Activated CD8-positive, alpha-beta memory T cell treated with anti-CD3 and anti-CD28 coated beads, Interleukin-2, amount 50 U/mL, for 24 hours (primary cell): Measurements from ENCODE around the gene PLPP4.
"Not testable (repeated sequence)": the region's sequence is repeated elsewhere in the genome, so short reads cannot be mapped to it uniquely, and the experiment has no call there.

ENCODE experiments used
- DNase-seq: peaks from one replicate; pipeline ENCODE4 v3.0.0-alpha.2; 2020; ENCODE audit errors: extremely low read depth

PLPP4 gene

DNA sequence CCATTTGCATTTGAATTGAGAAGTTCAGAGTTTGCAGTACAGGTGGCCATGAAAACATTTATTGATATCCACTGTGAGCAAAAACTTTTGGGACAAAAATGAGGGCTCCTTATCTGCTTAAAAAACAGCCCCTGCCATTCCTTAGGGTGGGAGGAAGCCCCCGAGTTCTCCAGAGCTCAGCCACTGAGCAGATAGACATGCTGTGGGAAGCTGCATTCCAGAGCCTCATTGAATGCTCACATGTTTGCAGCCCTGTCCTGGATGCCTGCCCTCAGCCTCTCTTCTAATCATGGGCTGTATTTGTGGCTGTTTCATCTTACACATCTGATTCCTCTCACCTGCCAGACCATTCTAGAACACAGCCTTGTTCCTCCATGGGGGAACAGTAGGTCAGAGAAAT is 33.3 kb downstream of the PLPP4 start:
- DNase-seq: no peak

GRCh38 chr10:120492346-120492745 is 35.3 kb downstream of the PLPP4 start:
- DNase-seq: no peak

GRCh38 chr10:120493411-120494312 is 36.6 kb downstream of the PLPP4 start:
- no peak for DNase-seq

GRCh38 chr10:120494313-120494710 is 37.3 kb downstream of the PLPP4 start:
- DNase-seq: no peak

DNA sequence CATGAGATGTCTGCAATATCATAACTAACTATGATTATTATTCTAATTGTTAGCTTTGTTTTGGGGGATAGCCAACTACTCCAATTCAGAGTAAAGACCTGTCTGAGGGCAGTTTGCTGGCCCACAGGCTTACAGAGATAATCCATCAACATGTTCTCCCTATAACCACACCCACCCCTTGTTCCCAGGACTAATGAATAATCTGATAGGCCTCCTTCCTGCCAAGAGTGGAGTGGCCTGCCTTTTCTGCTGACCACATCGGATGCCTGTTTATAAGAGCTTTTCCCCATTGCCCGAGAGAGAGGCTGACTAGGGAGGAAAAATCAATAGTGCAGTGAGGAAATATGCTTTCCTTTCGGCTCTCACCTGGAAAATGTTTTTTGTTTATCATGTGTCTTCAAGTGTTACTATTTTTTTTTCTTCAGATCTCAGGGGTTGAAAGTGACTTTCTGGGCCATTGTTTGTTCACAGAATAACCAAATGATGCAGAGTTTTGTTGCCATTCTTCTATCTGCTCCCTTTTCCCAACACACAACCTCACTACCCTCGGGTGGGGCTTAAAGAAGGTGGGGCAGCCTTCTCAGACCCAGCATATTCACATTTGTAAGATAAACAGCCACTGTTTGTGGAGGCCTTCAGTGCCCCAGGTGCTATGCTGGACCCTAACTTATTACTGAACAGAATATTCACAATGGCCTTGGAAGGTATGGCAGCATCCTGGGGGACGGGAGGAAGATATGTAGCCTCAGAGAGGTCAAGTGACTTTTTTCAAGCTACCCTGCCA is 38.4 kb downstream of the PLPP4 start:
- no peak for DNase-seq

DNA sequence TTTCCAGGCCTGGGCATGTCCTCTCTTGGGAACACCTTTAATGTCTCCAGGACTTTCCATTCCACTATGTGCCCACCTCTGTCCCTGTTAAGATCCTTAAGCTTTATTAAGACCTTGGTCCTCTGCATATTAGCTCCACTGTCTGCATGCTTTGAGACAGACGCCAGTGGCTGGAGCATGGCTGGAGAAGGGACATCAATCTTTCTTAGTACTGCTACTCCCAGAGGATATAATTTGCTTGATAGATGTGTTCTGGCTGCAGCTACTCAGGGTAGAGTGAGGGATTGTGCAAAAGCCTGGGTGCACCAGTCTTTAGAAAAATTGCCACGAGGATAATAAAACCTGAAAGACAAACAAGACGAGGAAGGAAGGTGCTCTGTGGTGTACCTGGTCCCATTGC is 42.9 kb downstream of the PLPP4 start:
- no peak for DNase-seq

DNA sequence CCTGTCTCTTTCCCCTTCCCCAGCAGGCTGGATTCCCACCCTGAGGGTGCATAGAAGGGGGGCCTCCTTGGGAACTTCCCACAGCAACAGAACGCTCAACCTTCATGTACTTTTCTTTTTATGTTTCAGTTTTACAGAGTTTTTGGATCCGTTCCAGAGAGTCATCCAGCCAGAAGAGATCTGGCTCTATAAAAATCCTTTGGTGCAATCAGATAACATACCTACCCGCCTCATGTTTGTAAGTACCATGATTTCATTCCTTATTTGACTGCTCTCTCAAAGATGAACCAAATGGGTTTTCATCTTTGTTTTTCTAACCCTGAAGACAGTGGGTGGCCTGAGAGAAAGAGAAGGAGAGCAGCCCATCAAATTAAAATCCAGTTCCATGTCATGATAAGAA is 46.7 kb downstream of the PLPP4 start:
- no peak for DNase-seq

DNA sequence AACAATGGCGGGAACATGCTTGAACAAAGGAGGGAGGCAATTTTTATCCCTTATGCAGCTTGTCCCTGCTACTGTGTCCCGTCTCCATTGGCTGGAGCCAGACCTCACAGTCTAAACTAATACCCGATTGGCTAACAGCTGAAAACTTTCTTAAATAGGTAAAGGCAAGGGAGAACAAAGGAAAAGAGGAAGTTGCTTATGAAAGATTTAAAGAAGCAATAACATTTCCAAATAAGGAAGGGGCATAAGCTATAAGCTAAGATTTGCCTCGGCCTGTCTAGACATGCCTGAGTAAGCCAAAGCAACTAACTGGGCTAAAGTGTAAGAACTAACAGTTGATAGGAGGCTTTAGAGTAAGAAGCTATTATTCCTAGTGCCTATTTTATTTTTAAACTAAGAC is 47.2 kb downstream of the PLPP4 start:
- DNase-seq: not testable (repeated sequence)

GRCh38 chr10:120505056-120505455 is 48.0 kb downstream of the PLPP4 start:
- no peak for DNase-seq

DNA sequence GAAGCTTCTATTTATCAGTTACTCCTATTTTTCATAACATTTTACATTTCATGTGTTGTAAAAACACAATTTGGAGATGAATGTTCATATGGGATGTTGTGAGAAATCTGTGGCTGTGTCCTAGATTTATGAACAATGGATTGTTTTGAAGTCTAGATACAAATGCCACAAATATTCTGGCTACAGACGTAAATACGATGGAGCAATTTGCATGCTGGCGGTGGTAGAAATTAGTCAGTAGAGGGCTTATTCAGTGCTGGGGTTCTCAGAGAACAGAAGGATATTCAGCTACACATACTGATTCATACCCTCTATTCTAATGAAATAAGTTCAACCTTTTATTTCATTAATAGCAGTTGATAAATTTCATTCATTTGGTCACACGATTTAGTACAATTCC is 48.8 kb downstream of the PLPP4 start:
- no peak for DNase-seq

- no peak for DNase-seq
Observed at GRCh38 chr10:120506674-120507073, 49.6 kb downstream of the PLPP4 start.

DNA sequence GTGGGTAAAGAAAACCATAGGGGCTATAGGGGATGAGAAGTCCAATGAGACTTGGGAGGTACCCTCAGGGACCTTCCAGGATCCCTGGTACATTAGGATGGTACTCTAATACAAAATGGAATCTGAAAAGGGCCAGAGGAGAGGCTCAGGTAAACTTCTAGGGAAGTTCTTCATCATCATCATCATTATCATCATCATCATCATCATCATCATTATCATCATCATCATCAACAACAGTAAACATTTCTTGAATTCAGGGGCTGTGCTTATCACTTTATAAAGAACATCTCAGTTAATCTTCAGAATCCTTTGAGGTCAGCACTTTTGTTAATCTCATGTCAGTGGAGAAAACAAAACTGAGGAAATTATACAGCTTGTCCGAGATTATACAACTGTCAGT is 50.1 kb downstream of the PLPP4 start:
- DNase-seq: no peak

DNA sequence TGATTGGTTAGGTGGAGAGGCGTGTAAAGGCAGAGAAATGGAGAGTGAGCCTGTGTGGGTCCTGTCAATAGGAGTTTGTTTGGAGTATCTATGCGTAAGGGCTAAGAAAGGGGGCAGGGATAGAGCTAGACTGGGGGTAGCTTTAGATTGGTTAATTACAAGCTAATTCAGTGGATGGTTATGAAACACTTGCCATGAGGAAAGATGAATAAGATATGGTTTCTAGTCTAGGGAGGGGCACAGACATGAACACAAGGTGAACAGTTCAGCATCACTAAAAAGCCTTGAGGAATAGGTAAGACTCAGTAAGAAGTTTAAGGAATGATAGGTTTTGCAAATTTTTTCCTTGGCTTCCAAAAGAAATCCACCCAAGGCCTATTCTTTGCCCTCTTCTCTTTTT is 50.6 kb downstream of the PLPP4 start:
- no peak for DNase-seq

- DNase-seq: no peak
Observed at GRCh38 chr10:120508393-120508792, 51.4 kb downstream of the PLPP4 start.

- DNase-seq: no peak
Observed at GRCh38 chr10:120508966-120509365, 51.9 kb downstream of the PLPP4 start.

- DNase-seq: no peak
Observed at GRCh38 chr10:120511165-120511564, 54.1 kb downstream of the PLPP4 start.

DNA sequence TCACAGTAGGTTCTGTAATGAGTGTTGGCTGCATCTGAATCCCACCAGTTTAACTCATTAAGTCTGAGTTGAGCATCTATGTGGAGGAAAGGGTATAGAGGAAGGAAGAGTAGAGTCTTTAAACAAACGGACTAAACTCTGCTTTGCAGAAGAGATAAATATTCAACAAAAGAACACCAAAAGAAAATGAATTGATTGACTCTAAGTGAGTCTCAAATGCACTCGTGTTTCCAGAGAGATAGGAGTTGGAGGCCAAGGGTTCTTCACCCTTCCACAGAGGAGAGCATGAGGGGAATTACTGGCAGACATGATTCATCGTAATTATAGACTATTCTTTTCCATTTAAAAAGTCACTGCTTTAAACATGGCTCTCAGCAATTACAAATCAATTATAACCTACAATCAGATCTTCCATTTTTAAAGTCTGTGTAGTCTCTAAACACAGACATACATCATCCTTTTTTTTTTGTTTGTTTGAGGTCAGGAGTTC is 56.3 kb downstream of the PLPP4 start:
- no peak for DNase-seq

GRCh38 chr10:120514035-120514620 is 57.1 kb downstream of the PLPP4 start:
- no peak for DNase-seq

GRCh38 chr10:120514959-120515358 is 57.9 kb downstream of the PLPP4 start:
- DNase-seq: no peak

DNA sequence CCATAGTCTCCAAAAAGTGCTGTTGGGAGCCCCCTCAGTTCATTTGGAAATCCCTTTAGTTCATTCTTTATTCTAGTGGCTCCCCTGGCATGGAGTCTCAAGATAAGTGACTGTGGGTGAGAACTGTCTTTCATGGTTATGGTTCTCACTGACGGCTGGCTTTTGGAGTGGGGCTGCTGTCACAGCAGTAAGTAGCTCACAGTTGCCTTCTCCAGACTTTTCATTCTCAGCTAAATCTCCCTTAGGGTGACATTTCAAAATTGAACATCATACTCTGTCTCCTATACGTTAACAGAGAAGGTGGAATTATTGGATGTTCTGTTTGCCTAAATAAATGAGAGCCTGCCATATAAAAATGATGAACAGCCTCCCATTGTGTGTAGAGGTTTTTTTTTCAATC is 58.7 kb downstream of the PLPP4 start:
- no peak for DNase-seq

GRCh38 chr10:120516426-120516825 is 59.4 kb downstream of the PLPP4 start:
- DNase-seq: no peak

- no peak for DNase-seq
Observed at GRCh38 chr10:120517196-120517595, 60.2 kb downstream of the PLPP4 start.
